Psoas muscle (tissue), 8 donors: Measurements from ENCODE around the gene EPN1. TPM values are rescaled to one million over a fixed set of nuclear protein-coding genes. Genes with fewer than 3 reads are reported as not detected.
"Not testable (repeated sequence)": the region's sequence is repeated elsewhere in the genome, so short reads cannot be mapped to it uniquely, and the experiment has no call there.

ENCODE experiments used
- ATAC-seq, 4 donors: fragments of 200-7000 bp; cut with Tn5 transposase; one replicate each; pipeline ENCODE4 v1.9.1; 2020; ENCODE audit warnings: moderate library complexity in 3 of 4, mild to moderate bottlenecking in 2 of 4
- DNase-seq, 2 donors: peaks; one replicate each; pipeline ENCODE4 v3.0.0-alpha.2; 2020
- H3K27ac ChIP-seq: fragments of 200-600 bp; one replicate; pipeline ENCODE4 v1.8.0; 2022
- H3K27me3 ChIP-seq, 3 donors: fragments of 200-600 bp in 1 of 3; one replicate each; pipeline versions ENCODE4 v1.6.1 to v1.8.0; 2013 to 2022; ENCODE audit warnings: low read length in 2 of 3, mild to moderate bottlenecking in 2 of 3, moderate library complexity in 1 of 3; ENCODE audit not compliant: insufficient read depth in 3 of 3
- H3K36me3 ChIP-seq, 2 donors: fragments of 200-600 bp in 1 of 2; one replicate each; pipeline versions ENCODE4 v1.6.1 to v1.8.0; 2013 to 2022; ENCODE audit warnings: low read depth in 1 of 2, mild to moderate bottlenecking in 1 of 2, moderate library complexity in 1 of 2; ENCODE audit not compliant: insufficient read depth in 1 of 2
- H3K4me1 ChIP-seq: fragments of 200-600 bp; one replicate; pipeline ENCODE4 v1.8.0; 2022
- H3K4me3 ChIP-seq: fragments of 200-600 bp; one replicate; pipeline ENCODE4 v1.8.0; 2022; ENCODE audit warnings: mild to moderate bottlenecking
- H3K9me3 ChIP-seq: fragments of 200-600 bp; one replicate; pipeline ENCODE4 v1.8.0; 2022
- CTCF ChIP-seq: fragments of 200-600 bp; IDR thresholded peaks from one replicate; pipeline ENCODE4 v1.8.0; 2022; ENCODE audit warnings: antibody characterized with exemption
- WGBS, 3 donors: extraction: QIAGEN DNeasy Blood & Tissue Kit; methylation state at CpG; one replicate each; pipeline versions ENCODE4 v1.1.6 to v1.1.7; 2013; 5-methylcytosine and 5-hydroxymethylcytosine counted together
- intact Hi-C, 2 donors: fragments of 100-400 bp; cut with DNase I; formaldehyde crosslinking; loops; one replicate each; pipeline versions ENCODE4 v1.11.0 to v1.14.2; 2022
- polyA plus RNA-seq, 3 donors: library from polyadenylated mRNA; stranded (reverse); fragments of 200-250 nt; gene quantifications; one replicate each; pipeline ENCODE4 v1.2.3, GENCODE V29; 2013
- total RNA-seq, 4 donors: library from RNA; stranded (reverse); fragmentation: NEBNext Ultra II Directional in 2 of 4; extraction: Animal tissue kit (Norgen Biotek cat#: 25700) in 2 of 4; gene quantifications; one replicate each; pipeline versions ENCODE4 v1.2.1 to v1.2.4, GENCODE V29; 2021 to 2023
- donor health status: healthy with polysubstance abuse.
- donor health status: DM: no; HTN: no; CAD: no; lungs with moderate emphysema.
- donor health status: Bipolar disorder and iron deficiency.
- donor health status: healthy.
- donor health status: DM: yes; HTN: yes; CAD: no.
- donor health status: DM: no; HTN: no; CAD: no.
- donor health status: DM: no; HTN: no; CAD: no.
- donor health status: DM: yes; HTN: yes; CAD: no.

The EPN1 gene
- total and polyA plus RNA-seq, 7 donors = 113 to 211 (median 126) TPM

- ATAC-seq (no peak), DNase-seq (no peak)
- Histone ChIP-seq H3K4me3 (no peak overlapping the region), H3K9me3 (no peaks in the 10 kb centered on the region), H3K27me3 (peaks cover 0 to 36% (median 3%) of the 10 kb centered on the region in 3 donors), H3K4me1 (no peaks in the 10 kb centered on the region), H3K36me3 (no peaks in the 10 kb centered on the region), H3K27ac (no peak overlapping the region)
- WGBS, 3 donors = 62 to 71% (median 68%) methylated on average over 5 of the region's 5 CpGs
- intact Hi-C loops = no loop called here
- TF ChIP-seq CTCF = no peak
Observed at GRCh38 chr19:55720214-55720746, 45.3 kb downstream of the EPN1 start.

GRCh38 chr19:55720801-55721200, 45.8 kb downstream of the EPN1 start:
- Histone ChIP-seq H3K27me3 (peaks cover 0 to 36% (median 3%) of the 10 kb centered on the region in 3 donors), H3K4me1 (no peaks in the 10 kb centered on the region), H3K27ac (no peak overlapping the region), H3K36me3 (no peaks in the 10 kb centered on the region), H3K9me3 (no peaks in the 10 kb centered on the region), H3K4me3 (no peak overlapping the region)
- TF ChIP-seq CTCF = no peak
- DNase-seq = no peak
- no peak for ATAC-seq
- WGBS, 3 donors = 78 to 89% (median 84%) methylated on average over 3 of the region's 3 CpGs
- intact Hi-C loops = no loop called here

GRCh38 chr19:55723491-55723890, 48.5 kb downstream of the EPN1 start:
- 86 to 89% (median 88%) methylated on average over 8 of the region's 8 CpGs for WGBS, 3 donors
- peaks cover 0 to 13% (median 3%) of the 10 kb centered on the region in 3 donors for H3K27me3 ChIP-seq

GRCh38 chr19:55730378-55730777, 55.4 kb downstream of the EPN1 start:
- intact Hi-C loops, H3K27me3 ChIP-seq, H3K4me3 ChIP-seq, DNase-seq, ATAC-seq, H3K4me1 ChIP-seq, H3K27ac ChIP-seq, H3K36me3 ChIP-seq, H3K9me3 ChIP-seq: not testable (repeated sequence)
- WGBS, 3 donors = 74 to 85% (median 80%) methylated on average over 2 of the region's 2 CpGs

More at GRCh38 chr19:55723491-55723890, 48.5 kb downstream of the EPN1 start:
- H3K4me1 ChIP-seq = no peaks in the 10 kb centered on the region
- TF ChIP-seq CTCF = no peak
- H3K4me3 ChIP-seq = no peak overlapping the region
- H3K9me3 ChIP-seq = no peaks in the 10 kb centered on the region
- H3K36me3 ChIP-seq = no peaks in the 10 kb centered on the region
- no peak overlapping the region for H3K27ac ChIP-seq
- no peak for ATAC-seq
- intact Hi-C loops = no loop called here
- no peak for DNase-seq

- ATAC-seq (no peak), DNase-seq (no peak)
- H3K27me3 ChIP-seq = peaks cover 0 to 5% (median 0%) of the 10 kb centered on the region in 3 donors
- WGBS, 3 donors = 76 to 87% (median 86%) methylated on average over 3 of the region's 3 CpGs
- intact Hi-C loops = no loop called here
- H3K4me1 ChIP-seq = no peaks in the 10 kb centered on the region
- TF ChIP-seq CTCF = no peak
- no peak within 1 kb of the TSS for H3K27ac ChIP-seq
- H3K9me3 ChIP-seq = no peaks in the 10 kb centered on the region
- no peaks in the 10 kb centered on the region for H3K36me3 ChIP-seq
- no peak within 1 kb of the TSS for H3K4me3 ChIP-seq
Observed at GRCh38 chr19:55738302-55738701, 63.3 kb downstream of the EPN1 start, which contains the start of gene NLRP9. Gene NLRP9 (minus strand): TSS chr19:55738402. CDS start chr19:55738374, 28 bp downstream.
